Lower leg skin (tissue), 3 donors: ENCODE measurements around the gene COL4A1.

ENCODE experiments used
- POLR2A ChIP-seq, 2 donors: fragments of 450-650 bp; IDR thresholded peaks; one replicate each; pipeline ENCODE4 v1.6.1; 2016 to 2017; ENCODE audit warnings: antibody characterized with exemption in 2 of 2, mild to moderate bottlenecking in 1 of 2, moderate library complexity in 1 of 2
- TF ChIP-seq, protein P1 (sequence below), 3 donors: fragments of 450-650 bp; IDR thresholded peaks; one replicate each; pipeline ENCODE4 v1.5.1; 2016; ENCODE audit warnings: antibody characterized with exemption in 3 of 3, mild to moderate bottlenecking in 3 of 3, moderate library complexity in 2 of 3

- TF ChIP-seq, protein P1, sequence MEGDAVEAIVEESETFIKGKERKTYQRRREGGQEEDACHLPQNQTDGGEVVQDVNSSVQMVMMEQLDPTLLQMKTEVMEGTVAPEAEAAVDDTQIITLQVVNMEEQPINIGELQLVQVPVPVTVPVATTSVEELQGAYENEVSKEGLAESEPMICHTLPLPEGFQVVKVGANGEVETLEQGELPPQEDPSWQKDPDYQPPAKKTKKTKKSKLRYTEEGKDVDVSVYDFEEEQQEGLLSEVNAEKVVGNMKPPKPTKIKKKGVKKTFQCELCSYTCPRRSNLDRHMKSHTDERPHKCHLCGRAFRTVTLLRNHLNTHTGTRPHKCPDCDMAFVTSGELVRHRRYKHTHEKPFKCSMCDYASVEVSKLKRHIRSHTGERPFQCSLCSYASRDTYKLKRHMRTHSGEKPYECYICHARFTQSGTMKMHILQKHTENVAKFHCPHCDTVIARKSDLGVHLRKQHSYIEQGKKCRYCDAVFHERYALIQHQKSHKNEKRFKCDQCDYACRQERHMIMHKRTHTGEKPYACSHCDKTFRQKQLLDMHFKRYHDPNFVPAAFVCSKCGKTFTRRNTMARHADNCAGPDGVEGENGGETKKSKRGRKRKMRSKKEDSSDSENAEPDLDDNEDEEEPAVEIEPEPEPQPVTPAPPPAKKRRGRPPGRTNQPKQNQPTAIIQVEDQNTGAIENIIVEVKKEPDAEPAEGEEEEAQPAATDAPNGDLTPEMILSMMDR (IDR thresholded peaks at IDR 0.05) = no peak
- no peak for TF ChIP-seq POLR2A (IDR thresholded peaks at IDR 0.05)
Measured at GRCh38 chr13:110170020-110170790, 136.8 kb downstream of the COL4A1 start.
